WTC11 (cell line): ENCODE measurements around the gene B3GNT4. TPM values are rescaled to one million over a fixed set of nuclear protein-coding genes. Genes with fewer than 3 reads are reported as not detected.

Experiments used
- ATAC-seq: fragments of 200-7000 bp; cut with Tn5 transposase; 2 replicates; pipeline ENCODE4 v1.10.0; 2021; ENCODE audit warnings: mild to moderate bottlenecking, moderate library complexity
- CTCF ChIA-PET: fragments of 300-600 bp; sonication (Branson Sonifier 250); formaldehyde crosslinking; loops from one replicate; lab custom pipeline; 2021; ENCODE audit warnings: antibody characterized with exemption; lab: Charles Lee
- POLR2A ChIA-PET: fragments of 350-600 bp; sonication (Branson Sonifier 250); formaldehyde crosslinking; loops from one replicate; lab custom pipeline; 2021; ENCODE audit warnings: antibody characterized with exemption; lab: Charles Lee
- DNase-seq: peaks from one replicate; pipeline ENCODE4 v3.0.0; 2021; ENCODE audit warnings: low spot score
- H3K27ac Mint-ChIP-seq: 2 replicates; pipeline ENCODE4 v1.8.0; 2021; ENCODE audit warnings: mixed read lengths
- H3K27me3 Mint-ChIP-seq: 2 replicates; pipeline ENCODE4 v1.8.0; 2021; ENCODE audit warnings: low read depth, mild to moderate bottlenecking, moderate library complexity, mixed read lengths
- H3K36me3 Mint-ChIP-seq: 2 replicates; pipeline ENCODE4 v1.8.0; 2021; ENCODE audit warnings: mixed read lengths
- H3K4me1 Mint-ChIP-seq: 2 replicates; pipeline ENCODE4 v1.8.0; 2022; ENCODE audit warnings: mixed read lengths
- H3K4me3 Mint-ChIP-seq: 2 replicates; pipeline ENCODE4 v1.8.0; 2021; ENCODE audit warnings: mild to moderate bottlenecking, moderate library complexity, mixed read lengths
- H3K9me3 Mint-ChIP-seq: 2 replicates; pipeline ENCODE4 v1.8.0; 2021; ENCODE audit warnings: mixed read lengths
- ATF1 ChIP-seq: sonication (generic); formaldehyde crosslinking; IDR thresholded peaks from 2 replicates; pipeline ENCODE4 v1.8.1; 2023; ENCODE audit warnings: mild to moderate bottlenecking, moderate library complexity, missing genetic modification reagents
- CREB1 ChIP-seq: sonication (generic); formaldehyde crosslinking; IDR thresholded peaks from 2 replicates; pipeline ENCODE4 v1.8.0; 2023; ENCODE audit warnings: mild to moderate bottlenecking, missing genetic modification reagents
- EMX1 ChIP-seq: fragments of 250-450 bp; sonication (Bioruptor Pico); IDR thresholded peaks from 2 replicates; pipeline ENCODE4 v1.8.0; 2021; ENCODE audit warnings: mild to moderate bottlenecking
- ESRRA ChIP-seq: sonication (generic); formaldehyde crosslinking; IDR thresholded peaks from 2 replicates; pipeline ENCODE4 v1.8.1; 2022; ENCODE audit warnings: mild to moderate bottlenecking, missing genetic modification reagents, borderline replicate concordance
- GTF2I ChIP-seq: fragments of 250-450 bp; sonication (Bioruptor Pico); conservative IDR thresholded peaks from 2 replicates; pipeline ENCODE4 v1.4.0; 2021; ENCODE audit warnings: mild to moderate bottlenecking
- IRF2 ChIP-seq: sonication (generic); formaldehyde crosslinking; IDR thresholded peaks from 2 replicates; pipeline ENCODE4 v1.8.0; 2022; ENCODE audit warnings: low read depth, missing genetic modification reagents, borderline replicate concordance
- JAZF1 ChIP-seq: fragments of 250-450 bp; sonication (Bioruptor Pico); IDR thresholded peaks from 2 replicates; pipeline ENCODE4 v1.9.0; 2021; ENCODE audit warnings: moderate library complexity, mild to moderate bottlenecking, inconsistent platforms
- MYBL2 ChIP-seq: sonication (generic); formaldehyde crosslinking; IDR thresholded peaks from 2 replicates; pipeline ENCODE4 v1.8.1; 2023; ENCODE audit warnings: mild to moderate bottlenecking, moderate library complexity, missing genetic modification reagents
- NFE2L1 ChIP-seq: sonication (generic); formaldehyde crosslinking; IDR thresholded peaks from 2 replicates; pipeline ENCODE4 v1.8.1; 2023; ENCODE audit warnings: missing genetic modification reagents
- NR1H2 ChIP-seq: sonication (generic); formaldehyde crosslinking; IDR thresholded peaks from 2 replicates; pipeline ENCODE4 v1.9.0; 2021; ENCODE audit warnings: mild to moderate bottlenecking, moderate library complexity, missing genetic modification reagents
- RELA ChIP-seq: sonication (generic); formaldehyde crosslinking; IDR thresholded peaks from 2 replicates; pipeline ENCODE4 v1.8.1; 2022; ENCODE audit warnings: missing genetic modification reagents, mild to moderate bottlenecking, borderline replicate concordance
- SMAD4 ChIP-seq: sonication (generic); formaldehyde crosslinking; IDR thresholded peaks from 2 replicates; pipeline ENCODE4 v1.8.0; 2022; ENCODE audit warnings: mild to moderate bottlenecking, missing genetic modification reagents
- ZNF138 ChIP-seq: sonication (generic); formaldehyde crosslinking; conservative IDR thresholded peaks from 2 replicates; pipeline ENCODE4 v1.8.1; 2022; ENCODE audit warnings: mild to moderate bottlenecking, moderate library complexity, missing genetic modification reagents
- ZNF281 ChIP-seq: sonication (generic); formaldehyde crosslinking; IDR thresholded peaks from 2 replicates; pipeline ENCODE4 v1.8.0; 2023; ENCODE audit warnings: mild to moderate bottlenecking, missing genetic modification reagents
- ZNF317 ChIP-seq: sonication (generic); formaldehyde crosslinking; IDR thresholded peaks from 2 replicates; pipeline ENCODE4 v1.8.1; 2023; ENCODE audit warnings: low read depth, mild to moderate bottlenecking, moderate library complexity, missing genetic modification reagents, borderline replicate concordance
- total RNA-seq: library from RNA; stranded (reverse); gene quantifications from 3 replicates; pipeline ENCODE4 v1.2.3, GENCODE V29; 2021
- TF ChIP-seq, protein P1 (sequence below): sonication (generic); formaldehyde crosslinking; IDR thresholded peaks from 2 replicates; pipeline ENCODE4 v1.8.1; 2023; ENCODE audit warnings: mild to moderate bottlenecking, missing genetic modification reagents, borderline replicate concordance
- TF ChIP-seq, protein P2 (sequence below): sonication (generic); formaldehyde crosslinking; conservative IDR thresholded peaks from 2 replicates; pipeline ENCODE4 v1.8.1; 2022; ENCODE audit warnings: mild to moderate bottlenecking, missing genetic modification reagents
- TF ChIP-seq, protein P3 (sequence below): sonication (generic); formaldehyde crosslinking; IDR thresholded peaks from 2 replicates; pipeline ENCODE4 v1.8.0; 2022; ENCODE audit warnings: mild to moderate bottlenecking, missing genetic modification reagents
- TF ChIP-seq, protein P4 (sequence below): sonication (generic); formaldehyde crosslinking; IDR thresholded peaks from 2 replicates; pipeline ENCODE4 v1.8.0; 2023; ENCODE audit warnings: missing genetic modification reagents, mild to moderate bottlenecking, borderline replicate concordance
- TF ChIP-seq, protein P5 (sequence below): sonication (generic); formaldehyde crosslinking; IDR thresholded peaks from 2 replicates; pipeline ENCODE4 v1.8.0; 2022; ENCODE audit warnings: mild to moderate bottlenecking, missing genetic modification reagents

The B3GNT4 gene
- total RNA-seq, 1 experiment from 2014 or later, result 2.0 TPM

GRCh38 chr12:122230798-122231197 is 27.3 kb downstream of the B3GNT4 start:
- Mint-ChIP-seq H3K27ac (no peak overlapping the region), H3K27me3 (no peaks in the 10 kb centered on the region; the same call in 1 of the 2 replicates), H3K9me3 (no peaks in the 10 kb centered on the region), H3K4me1 (peaks cover 6% of the 10 kb centered on the region), H3K36me3 (peaks cover 7% of the 10 kb centered on the region), H3K4me3 (no peak overlapping the region)
- no peak for TF ChIP-seq MYBL2 (CRISPR knock-in tag)
- POLR2A ChIA-PET, result no interaction called here
- CTCF ChIA-PET, result no interaction called here
- DNase-seq (no peak), ATAC-seq (no peak)

DNA sequence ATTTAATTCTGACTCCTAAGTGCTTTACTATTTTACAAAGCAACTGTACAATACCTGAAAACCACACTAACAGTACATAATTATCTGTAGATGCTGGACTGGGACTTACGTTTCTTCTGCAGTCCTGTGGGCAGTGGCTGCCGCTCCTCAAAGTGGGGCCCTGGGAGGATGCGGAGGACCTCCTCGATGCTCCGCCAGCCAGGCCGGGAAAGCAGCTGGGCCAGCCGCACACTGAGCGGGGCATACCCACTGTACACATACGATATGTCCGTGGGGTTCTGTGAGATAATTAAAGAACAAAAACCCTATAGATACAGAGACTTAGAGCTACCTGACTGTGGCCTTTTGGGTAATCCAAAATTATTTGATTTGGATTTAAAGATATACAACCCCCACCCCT is 29.2 kb downstream of the B3GNT4 start:
- Mint-ChIP-seq H3K27ac (no peak overlapping the region), H3K27me3 (no peaks in the 10 kb centered on the region), H3K4me3 (no peak overlapping the region), H3K9me3 (no peaks in the 10 kb centered on the region), H3K36me3 (peaks cover 8% of the 10 kb centered on the region), H3K4me1 (no peaks in the 10 kb centered on the region)
- no peak for ATAC-seq
- ChIA-PET CTCF (interaction anchor here (0.6 kb wide), 1 partner anchor 268 kb away, joined by 3 read pairs; the partner anchor contains the start of gene ZCCHC8), POLR2A (no interaction called here)
- no peak for DNase-seq
- no peak for TF ChIP-seq ATF1 (CRISPR knock-in tag)
- TF ChIP-seq RELA, result no peak
- TF ChIP-seq, protein P1, sequence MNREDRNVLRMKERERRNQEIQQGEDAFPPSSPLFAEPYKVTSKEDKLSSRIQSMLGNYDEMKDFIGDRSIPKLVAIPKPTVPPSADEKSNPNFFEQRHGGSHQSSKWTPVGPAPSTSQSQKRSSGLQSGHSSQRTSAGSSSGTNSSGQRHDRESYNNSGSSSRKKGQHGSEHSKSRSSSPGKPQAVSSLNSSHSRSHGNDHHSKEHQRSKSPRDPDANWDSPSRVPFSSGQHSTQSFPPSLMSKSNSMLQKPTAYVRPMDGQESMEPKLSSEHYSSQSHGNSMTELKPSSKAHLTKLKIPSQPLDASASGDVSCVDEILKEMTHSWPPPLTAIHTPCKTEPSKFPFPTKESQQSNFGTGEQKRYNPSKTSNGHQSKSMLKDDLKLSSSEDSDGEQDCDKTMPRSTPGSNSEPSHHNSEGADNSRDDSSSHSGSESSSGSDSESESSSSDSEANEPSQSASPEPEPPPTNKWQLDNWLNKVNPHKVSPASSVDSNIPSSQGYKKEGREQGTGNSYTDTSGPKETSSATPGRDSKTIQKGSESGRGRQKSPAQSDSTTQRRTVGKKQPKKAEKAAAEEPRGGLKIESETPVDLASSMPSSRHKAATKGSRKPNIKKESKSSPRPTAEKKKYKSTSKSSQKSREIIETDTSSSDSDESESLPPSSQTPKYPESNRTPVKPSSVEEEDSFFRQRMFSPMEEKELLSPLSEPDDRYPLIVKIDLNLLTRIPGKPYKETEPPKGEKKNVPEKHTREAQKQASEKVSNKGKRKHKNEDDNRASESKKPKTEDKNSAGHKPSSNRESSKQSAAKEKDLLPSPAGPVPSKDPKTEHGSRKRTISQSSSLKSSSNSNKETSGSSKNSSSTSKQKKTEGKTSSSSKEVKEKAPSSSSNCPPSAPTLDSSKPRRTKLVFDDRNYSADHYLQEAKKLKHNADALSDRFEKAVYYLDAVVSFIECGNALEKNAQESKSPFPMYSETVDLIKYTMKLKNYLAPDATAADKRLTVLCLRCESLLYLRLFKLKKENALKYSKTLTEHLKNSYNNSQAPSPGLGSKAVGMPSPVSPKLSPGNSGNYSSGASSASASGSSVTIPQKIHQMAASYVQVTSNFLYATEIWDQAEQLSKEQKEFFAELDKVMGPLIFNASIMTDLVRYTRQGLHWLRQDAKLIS, result no peak
- TF ChIP-seq SMAD4 (CRISPR knock-in tag), result no peak
- TF ChIP-seq ZNF138, result no peak
- TF ChIP-seq, protein P2, sequence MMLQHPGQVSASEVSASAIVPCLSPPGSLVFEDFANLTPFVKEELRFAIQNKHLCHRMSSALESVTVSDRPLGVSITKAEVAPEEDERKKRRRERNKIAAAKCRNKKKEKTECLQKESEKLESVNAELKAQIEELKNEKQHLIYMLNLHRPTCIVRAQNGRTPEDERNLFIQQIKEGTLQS (CRISPR knock-in tag), result no peak
- TF ChIP-seq ZNF281, result no peak
- no peak for TF ChIP-seq JAZF1 (CRISPR knock-in tag)
- TF ChIP-seq NFE2L1 (CRISPR knock-in tag), result no peak
- TF ChIP-seq ZNF317 (CRISPR knock-in tag), result no peak
- TF ChIP-seq NR1H2 (CRISPR knock-in tag), result no peak
- TF ChIP-seq GTF2I, result no peak
- TF ChIP-seq IRF2 (CRISPR knock-in tag), result no peak
- no peak for TF ChIP-seq ESRRA (CRISPR knock-in tag)
- TF ChIP-seq, protein P3, sequence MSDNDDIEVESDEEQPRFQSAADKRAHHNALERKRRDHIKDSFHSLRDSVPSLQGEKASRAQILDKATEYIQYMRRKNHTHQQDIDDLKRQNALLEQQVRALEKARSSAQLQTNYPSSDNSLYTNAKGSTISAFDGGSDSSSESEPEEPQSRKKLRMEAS (CRISPR knock-in tag), result no peak
- no peak for TF ChIP-seq EMX1 (CRISPR knock-in tag)
- TF ChIP-seq, protein P4, sequence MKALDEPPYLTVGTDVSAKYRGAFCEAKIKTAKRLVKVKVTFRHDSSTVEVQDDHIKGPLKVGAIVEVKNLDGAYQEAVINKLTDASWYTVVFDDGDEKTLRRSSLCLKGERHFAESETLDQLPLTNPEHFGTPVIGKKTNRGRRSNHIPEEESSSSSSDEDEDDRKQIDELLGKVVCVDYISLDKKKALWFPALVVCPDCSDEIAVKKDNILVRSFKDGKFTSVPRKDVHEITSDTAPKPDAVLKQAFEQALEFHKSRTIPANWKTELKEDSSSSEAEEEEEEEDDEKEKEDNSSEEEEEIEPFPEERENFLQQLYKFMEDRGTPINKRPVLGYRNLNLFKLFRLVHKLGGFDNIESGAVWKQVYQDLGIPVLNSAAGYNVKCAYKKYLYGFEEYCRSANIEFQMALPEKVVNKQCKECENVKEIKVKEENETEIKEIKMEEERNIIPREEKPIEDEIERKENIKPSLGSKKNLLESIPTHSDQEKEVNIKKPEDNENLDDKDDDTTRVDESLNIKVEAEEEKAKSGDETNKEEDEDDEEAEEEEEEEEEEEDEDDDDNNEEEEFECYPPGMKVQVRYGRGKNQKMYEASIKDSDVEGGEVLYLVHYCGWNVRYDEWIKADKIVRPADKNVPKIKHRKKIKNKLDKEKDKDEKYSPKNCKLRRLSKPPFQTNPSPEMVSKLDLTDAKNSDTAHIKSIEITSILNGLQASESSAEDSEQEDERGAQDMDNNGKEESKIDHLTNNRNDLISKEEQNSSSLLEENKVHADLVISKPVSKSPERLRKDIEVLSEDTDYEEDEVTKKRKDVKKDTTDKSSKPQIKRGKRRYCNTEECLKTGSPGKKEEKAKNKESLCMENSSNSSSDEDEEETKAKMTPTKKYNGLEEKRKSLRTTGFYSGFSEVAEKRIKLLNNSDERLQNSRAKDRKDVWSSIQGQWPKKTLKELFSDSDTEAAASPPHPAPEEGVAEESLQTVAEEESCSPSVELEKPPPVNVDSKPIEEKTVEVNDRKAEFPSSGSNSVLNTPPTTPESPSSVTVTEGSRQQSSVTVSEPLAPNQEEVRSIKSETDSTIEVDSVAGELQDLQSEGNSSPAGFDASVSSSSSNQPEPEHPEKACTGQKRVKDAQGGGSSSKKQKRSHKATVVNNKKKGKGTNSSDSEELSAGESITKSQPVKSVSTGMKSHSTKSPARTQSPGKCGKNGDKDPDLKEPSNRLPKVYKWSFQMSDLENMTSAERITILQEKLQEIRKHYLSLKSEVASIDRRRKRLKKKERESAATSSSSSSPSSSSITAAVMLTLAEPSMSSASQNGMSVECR (CRISPR knock-in tag), result no peak
- TF ChIP-seq, protein P5, sequence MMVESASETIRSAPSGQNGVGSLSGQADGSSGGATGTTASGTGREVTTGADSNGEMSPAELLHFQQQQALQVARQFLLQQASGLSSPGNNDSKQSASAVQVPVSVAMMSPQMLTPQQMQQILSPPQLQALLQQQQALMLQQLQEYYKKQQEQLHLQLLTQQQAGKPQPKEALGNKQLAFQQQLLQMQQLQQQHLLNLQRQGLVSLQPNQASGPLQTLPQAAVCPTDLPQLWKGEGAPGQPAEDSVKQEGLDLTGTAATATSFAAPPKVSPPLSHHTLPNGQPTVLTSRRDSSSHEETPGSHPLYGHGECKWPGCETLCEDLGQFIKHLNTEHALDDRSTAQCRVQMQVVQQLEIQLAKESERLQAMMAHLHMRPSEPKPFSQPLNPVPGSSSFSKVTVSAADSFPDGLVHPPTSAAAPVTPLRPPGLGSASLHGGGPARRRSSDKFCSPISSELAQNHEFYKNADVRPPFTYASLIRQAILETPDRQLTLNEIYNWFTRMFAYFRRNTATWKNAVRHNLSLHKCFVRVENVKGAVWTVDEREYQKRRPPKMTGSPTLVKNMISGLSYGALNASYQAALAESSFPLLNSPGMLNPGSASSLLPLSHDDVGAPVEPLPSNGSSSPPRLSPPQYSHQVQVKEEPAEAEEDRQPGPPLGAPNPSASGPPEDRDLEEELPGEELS (CRISPR knock-in tag), result no peak
- no peak for TF ChIP-seq CREB1 (CRISPR knock-in tag)
